SU-DHL-6 (cell line): ENCODE measurements around the gene PTPRN2.

Experiments used
- H2AFZ ChIP-seq: fragments of 200-600 bp; sonication (generic); 2 replicates; pipeline ENCODE4 v1.6.1; 2014; ENCODE audit warnings: low read depth, mild to moderate bottlenecking, moderate library complexity, mixed read lengths, antibody characterized with exemption, low read length; ENCODE audit not compliant: severe bottlenecking
- H3F3A ChIP-seq: fragments of 200-600 bp; shearing (Covaris generic); 2 replicates; pipeline ENCODE4 v1.6.0; 2016; ENCODE audit warnings: antibody characterized with exemption, mild to moderate bottlenecking; ENCODE audit not compliant: insufficient read depth
- H3K27ac ChIP-seq: fragments of 200-600 bp; sonication (generic); 2 replicates; pipeline ENCODE4 v1.5.1; 2016; ENCODE audit warnings: low read depth, mild to moderate bottlenecking, low read length, moderate library complexity, mixed read lengths
- H3K27me3 ChIP-seq: fragments of 200-600 bp; sonication (generic), shearing (Covaris generic); 2 replicates; pipeline ENCODE4 v1.6.0; 2014; ENCODE audit warnings: mild to moderate bottlenecking, low read length
- H3K36me3 ChIP-seq: fragments of 200-600 bp; sonication (generic); 2 replicates; pipeline ENCODE4 v1.6.1; 2014; ENCODE audit warnings: mild to moderate bottlenecking, low read length, mixed read lengths
- H3K4me2 ChIP-seq: fragments of 300-600, 200-600 bp; shearing (Covaris generic), sonication (generic); 2 replicates; pipeline ENCODE4 v1.6.0; 2014; ENCODE audit warnings: low read length, low read depth, mild to moderate bottlenecking; ENCODE audit not compliant: poor library complexity, severe bottlenecking
- H3K4me3 ChIP-seq: fragments of 200-600 bp; sonication (generic); 2 replicates; pipeline ENCODE4 v1.5.1; 2014; ENCODE audit warnings: antibody characterized with exemption, low read length, mild to moderate bottlenecking, mixed read lengths; ENCODE audit not compliant: insufficient read depth, poor library complexity, severe bottlenecking
- H3K79me2 ChIP-seq: fragments of 200-600 bp; sonication (generic); 2 replicates; pipeline ENCODE4 v1.6.1; 2014; ENCODE audit warnings: mild to moderate bottlenecking, low read length, moderate library complexity; ENCODE audit not compliant: insufficient read depth
- H3K9ac ChIP-seq: fragments of 200-600 bp; sonication (generic); 2 replicates; pipeline ENCODE4 v1.7.0; 2014; ENCODE audit warnings: mild to moderate bottlenecking, low read length
- H3K9me2 ChIP-seq: fragments of 200-600 bp; sonication (generic); replicated peaks from 2 replicates; pipeline ENCODE4 v1.6.1; 2014; ENCODE audit warnings: low read length; ENCODE audit not compliant: insufficient read depth
- H3K9me3 ChIP-seq: fragments of 200-600 bp; sonication (generic); 2 replicates; pipeline ENCODE4 v1.6.1; 2014; ENCODE audit warnings: low read length, mixed read lengths; ENCODE audit not compliant: insufficient read depth
- H4K20me1 ChIP-seq: fragments of 200-600 bp; sonication (generic); 2 replicates; pipeline ENCODE4 v1.6.1; 2014; ENCODE audit warnings: low read depth, mild to moderate bottlenecking, antibody characterized with exemption, low read length, moderate library complexity, mixed read lengths
- CTCF ChIP-seq: fragments of 200-600 bp; sonication (generic); IDR thresholded peaks from one replicate; pipeline ENCODE4 v1.5.1; 2017; ENCODE audit warnings: antibody characterized with exemption, mild to moderate bottlenecking, low read length, moderate library complexity; ENCODE audit not compliant: insufficient read depth, poor library complexity, severe bottlenecking
- EZH2phosphoT487 ChIP-seq: fragments of 200-600 bp; sonication (generic), shearing (Covaris generic); conservative IDR thresholded peaks from 2 replicates; pipeline ENCODE4 v1.6.1; 2018; ENCODE audit warnings: mild to moderate bottlenecking, antibody characterized with exemption, low read length, moderate library complexity, mixed read lengths

The PTPRN2 gene

DNA sequence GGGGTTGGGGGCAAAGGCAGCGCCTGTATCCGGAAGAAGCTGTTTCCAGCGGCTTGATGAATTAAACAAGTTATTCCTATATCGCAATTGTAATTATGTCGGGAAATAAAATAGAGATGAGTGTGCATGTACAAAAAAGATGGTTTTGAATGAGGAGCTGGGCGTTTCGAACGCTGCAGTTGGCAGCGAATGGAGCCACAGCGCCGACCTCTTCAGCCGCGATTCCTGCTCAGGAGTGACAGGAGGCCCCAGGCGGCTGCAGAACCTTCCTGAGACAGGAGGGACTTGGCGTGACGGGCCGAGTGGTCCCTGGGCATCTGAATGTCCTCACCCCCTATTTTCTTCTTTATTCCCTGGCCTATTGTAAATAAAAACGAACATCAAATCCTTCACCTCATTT, 1065.9 kb downstream of the PTPRN2 start:
- no peak overlapping the region for H3K4me3 ChIP-seq
- H3K9me2 ChIP-seq, result no peaks in the 10 kb centered on the region
- H3K4me2 ChIP-seq, result no peak overlapping the region
- no peaks in the 10 kb centered on the region for H4K20me1 ChIP-seq
- no peaks in the 10 kb centered on the region for H3K9me3 ChIP-seq
- H3K27me3 ChIP-seq, result no peaks in the 10 kb centered on the region
- no peaks in the 10 kb centered on the region for H3K79me2 ChIP-seq
- no peaks in the 10 kb centered on the region for H3K36me3 ChIP-seq
- no peak overlapping the region for H2AFZ ChIP-seq
- H3K27ac ChIP-seq, result no peak overlapping the region
- no peak for TF ChIP-seq CTCF
- TF ChIP-seq EZH2phosphoT487, result no peak
- no peaks in the 10 kb centered on the region for H3F3A ChIP-seq
- H3K9ac ChIP-seq, result no peak overlapping the region

- Histone ChIP-seq H3K36me3 (no peaks in the 10 kb centered on the region), H3K79me2 (no peaks in the 10 kb centered on the region), H3K4me2 (no peak overlapping the region), H2AFZ (no peak overlapping the region), H3K4me3 (no peak overlapping the region), H3K27ac (no peak overlapping the region), H3F3A (no peaks in the 10 kb centered on the region), H3K9ac (no peak overlapping the region), H3K9me3 (no peaks in the 10 kb centered on the region), H3K27me3 (no peaks in the 10 kb centered on the region), H3K9me2 (no peaks in the 10 kb centered on the region), H4K20me1 (no peaks in the 10 kb centered on the region)
- TF ChIP-seq EZH2phosphoT487 (no peak), CTCF (no peak)
Measured at GRCh38 chr7:157521061-157521731, 1066.4 kb downstream of the PTPRN2 start.

DNA sequence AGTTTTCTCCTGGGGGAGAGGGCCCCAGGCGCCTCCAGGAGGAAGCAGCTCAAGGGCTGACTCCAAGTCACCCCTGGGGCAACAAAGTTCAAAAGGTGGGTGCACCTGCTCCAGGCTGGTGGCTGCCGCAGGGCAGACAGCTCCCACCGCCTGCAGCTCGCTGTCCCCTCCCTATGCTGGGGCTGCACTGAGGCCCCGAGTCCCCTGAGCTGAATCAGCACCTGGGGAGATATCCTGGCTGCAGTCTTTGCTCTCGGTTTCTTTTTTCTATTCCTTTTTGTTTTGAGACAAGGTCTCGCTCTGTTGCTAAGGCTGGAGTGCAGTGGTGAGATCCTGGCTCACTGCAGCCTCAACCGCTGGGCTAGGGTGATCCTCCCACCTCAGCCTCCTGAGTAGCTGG, 1067.4 kb downstream of the PTPRN2 start:
- H3K27ac ChIP-seq, result no peak overlapping the region

More for the DNA sequence above, 1067.4 kb downstream of the PTPRN2 start:
- H3K9ac ChIP-seq, result no peak overlapping the region
- no peaks in the 10 kb centered on the region for H3K9me3 ChIP-seq
- no peaks in the 10 kb centered on the region for H4K20me1 ChIP-seq
- TF ChIP-seq CTCF (no peak), EZH2phosphoT487 (no peak)
- no peaks in the 10 kb centered on the region for H3K36me3 ChIP-seq
- no peaks in the 10 kb centered on the region for H3K27me3 ChIP-seq
- H3K79me2 ChIP-seq, result no peaks in the 10 kb centered on the region
- no peak overlapping the region for H3K4me3 ChIP-seq
- H3K4me2 ChIP-seq, result no peak overlapping the region
- no peak overlapping the region for H2AFZ ChIP-seq
- no peaks in the 10 kb centered on the region for H3K9me2 ChIP-seq
- H3F3A ChIP-seq, result no peaks in the 10 kb centered on the region
